ENCODE data around the gene PWWP2A.

PWWP2A gene

GRCh38 chr5:160128632-160129031, 9.4 kb upstream of the PWWP2A start:
- no peak for DNase-seq (ENCODE audit: low read depth)
- TF ChIP-seq CTCF (IDR thresholded peaks at IDR 0.05; ENCODE audit: insufficient read depth, low read depth, low read length, missing control alignments) = no peak
- no peak overlapping the region for H3K4me3 ChIP-seq (ENCODE audit: low read length)

- peak; percentile 2 for TF ChIP-seq CTCF (IDR thresholded peaks at IDR 0.05; ENCODE audit: insufficient read depth, low read depth, low read length, missing control alignments)
- DNase-seq (ENCODE audit: low read depth) = no peak
- no peak overlapping the region for H3K4me3 ChIP-seq (ENCODE audit: low read length)
Measured at GRCh38 chr5:160119905-160120266, 636 bp upstream of the PWWP2A start.

- no peak for TF ChIP-seq CTCF (IDR thresholded peaks at IDR 0.05; ENCODE audit: insufficient read depth, low read depth, low read length, missing control alignments)
- H3K4me3 ChIP-seq (ENCODE audit: low read length) = peak overlapping the region; percentile 72
- DNase-seq (ENCODE audit: low read depth) = peak; percentile 11
Measured at GRCh38 chr5:160118349-160119141, 705 bp downstream of the PWWP2A start.

- TF ChIP-seq CTCF (IDR thresholded peaks at IDR 0.05; ENCODE audit: insufficient read depth, low read depth, low read length, missing control alignments) = no peak
- no peak overlapping the region for H3K4me3 ChIP-seq (ENCODE audit: low read length)
- no peak for DNase-seq (ENCODE audit: low read depth)
Measured at GRCh38 chr5:160116991-160117390, 2.3 kb downstream of the PWWP2A start.

- DNase-seq (ENCODE audit: low read depth) = no peak
- no peak overlapping the region for H3K4me3 ChIP-seq (ENCODE audit: low read length)
- no peak for TF ChIP-seq CTCF (IDR thresholded peaks at IDR 0.05; ENCODE audit: insufficient read depth, low read depth, low read length, missing control alignments)
Measured at GRCh38 chr5:160108124-160108523, 11.1 kb downstream of the PWWP2A start.

- peak; percentile 32 for DNase-seq (ENCODE audit: low read depth)
- TF ChIP-seq CTCF (IDR thresholded peaks at IDR 0.05; ENCODE audit: insufficient read depth, low read depth, low read length, missing control alignments) = no peak
- H3K4me3 ChIP-seq (ENCODE audit: low read length) = no peak overlapping the region
Measured at GRCh38 chr5:160105686-160106360, 13.4 kb downstream of the PWWP2A start.
